Mesendoderm (in vitro differentiated cells): ENCODE data around the gene SH2D1B.

Experiments used
- DNase-seq: peaks from one replicate; pipeline ENCODE4 v3.0.0; 2013
- H2AK5ac ChIP-seq: 2 replicates; pipeline ENCODE4 v1.6.1; 2013; ENCODE audit warnings: low read length, inconsistent platforms
- H2BK120ac ChIP-seq: 2 replicates; pipeline ENCODE4 v1.6.1; 2013; ENCODE audit warnings: low read depth, mild to moderate bottlenecking, low read length, moderate library complexity, mixed read lengths
- H2BK15ac ChIP-seq: replicated peaks from 2 replicates; pipeline ENCODE4 v1.6.1; 2013; ENCODE audit warnings: low read depth, mild to moderate bottlenecking, moderate library complexity
- H2BK5ac ChIP-seq: 2 replicates; pipeline ENCODE4 v1.6.1; 2013; ENCODE audit warnings: low read length, inconsistent platforms
- H3K18ac ChIP-seq: 2 replicates; pipeline ENCODE4 v1.6.1; 2013; ENCODE audit warnings: mild to moderate bottlenecking, low read length, mixed read lengths
- H3K23ac ChIP-seq: one replicate; pipeline ENCODE4 v1.6.1; 2013; ENCODE audit warnings: low read length
- H3K27ac ChIP-seq: 2 replicates; pipeline ENCODE4 v1.5.1; 2013; ENCODE audit warnings: low read depth, mild to moderate bottlenecking, inconsistent platforms, low read length, moderate library complexity
- H3K27me3 ChIP-seq: 2 replicates; pipeline ENCODE4 v1.6.1; 2013; ENCODE audit warnings: low read length, control low read depth, mild to moderate bottlenecking, inconsistent platforms; ENCODE audit not compliant: insufficient read depth, poor library complexity
- H3K36me3 ChIP-seq: 2 replicates; pipeline ENCODE4 v1.6.1; 2013; ENCODE audit warnings: low read length, inconsistent platforms; ENCODE audit not compliant: control insufficient read depth, insufficient read depth
- H3K4ac ChIP-seq: one replicate; pipeline ENCODE4 v1.6.1; 2013; ENCODE audit warnings: low read depth, mild to moderate bottlenecking, low read length, moderate library complexity
- H3K4me1 ChIP-seq: 2 replicates; pipeline ENCODE4 v1.6.1; 2013; ENCODE audit warnings: low read depth, low read length, inconsistent platforms; ENCODE audit not compliant: control insufficient read depth
- H3K4me2 ChIP-seq: 2 replicates; pipeline ENCODE4 v1.6.1; 2013; ENCODE audit warnings: low read length
- H3K4me3 ChIP-seq: 2 replicates; pipeline ENCODE4 v1.5.1; 2013; ENCODE audit warnings: mild to moderate bottlenecking, low read length
- H3K56ac ChIP-seq: one replicate; pipeline ENCODE4 v1.6.1; 2013; ENCODE audit warnings: low read length
- H3K79me1 ChIP-seq: 2 replicates; pipeline ENCODE4 v1.6.1; 2013; ENCODE audit warnings: low read length, inconsistent platforms
- H3K79me2 ChIP-seq: 2 replicates; pipeline ENCODE4 v1.6.1; 2013; ENCODE audit warnings: mild to moderate bottlenecking, low read length; ENCODE audit not compliant: control insufficient read depth, insufficient read depth
- H3K9ac ChIP-seq: 2 replicates; pipeline ENCODE4 v1.6.1; 2013; ENCODE audit warnings: low read length, inconsistent platforms
- H4K5ac ChIP-seq: one replicate; pipeline ENCODE4 v1.6.1; 2013; ENCODE audit warnings: low read length
- H4K8ac ChIP-seq: one replicate; pipeline ENCODE4 v1.6.1; 2013; ENCODE audit warnings: low read depth, mild to moderate bottlenecking, control low read depth, low read length, moderate library complexity
- WGBS: extraction: QIAGEN DNeasy Blood & Tissue Kit; methylation state at CpG from one replicate; pipeline ENCODE4 v1.1.7; 2013; ENCODE audit warnings: low lambda C conversion rate, missing lambda C conversion rate; ENCODE audit not compliant: insufficient coverage; ENCODE audit errors: extremely low coverage; 5-methylcytosine and 5-hydroxymethylcytosine counted together

Gene SH2D1B

DNA sequence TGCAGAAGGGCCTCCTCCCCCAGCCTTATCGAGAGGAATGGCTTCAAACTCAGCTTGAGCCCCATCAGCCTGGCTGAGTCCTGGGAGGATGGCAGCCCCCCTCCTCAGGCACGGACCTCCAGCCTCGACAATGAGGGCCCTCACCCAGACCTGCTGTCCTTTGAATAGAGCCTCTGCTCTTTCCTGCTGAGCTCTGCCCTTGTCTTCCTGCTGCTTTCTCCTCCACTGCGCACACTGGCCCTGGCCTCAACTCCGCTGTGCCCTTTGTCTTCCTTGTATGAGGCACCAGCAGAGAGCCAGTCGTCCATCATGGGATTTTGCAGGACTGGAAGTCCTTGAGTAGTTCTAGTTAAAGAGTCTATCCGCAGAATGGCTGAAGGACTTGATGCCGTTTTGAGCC lies 28.4 kb downstream of the SH2D1B start:
- H2BK15ac ChIP-seq: no peak overlapping the region
- H3K4ac ChIP-seq: no peak overlapping the region
- no peak overlapping the region for H3K18ac ChIP-seq
- no peaks in the 10 kb centered on the region for H3K4me1 ChIP-seq
- no peak overlapping the region for H2BK120ac ChIP-seq
- no peak for DNase-seq
- no peak overlapping the region for H3K27ac ChIP-seq
- no CpG with 5 or more reads among the region's 8 CpGs for WGBS
- H3K23ac ChIP-seq: no peak overlapping the region
- H2AK5ac ChIP-seq: no peak overlapping the region
- no peaks in the 10 kb centered on the region for H3K79me1 ChIP-seq
- H4K5ac ChIP-seq: no peak overlapping the region
- H2BK5ac ChIP-seq: no peak overlapping the region
- no peak overlapping the region for H4K8ac ChIP-seq
- no peaks in the 10 kb centered on the region for H3K27me3 ChIP-seq
- H3K4me3 ChIP-seq: no peak overlapping the region
- H3K36me3 ChIP-seq: no peaks in the 10 kb centered on the region
- H3K79me2 ChIP-seq: no peaks in the 10 kb centered on the region
- H3K4me2 ChIP-seq: no peak overlapping the region
- H3K56ac ChIP-seq: no peak overlapping the region
- no peak overlapping the region for H3K9ac ChIP-seq

GRCh38 chr1:162383091-162383490 lies 28.8 kb downstream of the SH2D1B start:
- Histone ChIP-seq H2AK5ac (no peak overlapping the region), H3K9ac (no peak overlapping the region), H3K79me2 (no peaks in the 10 kb centered on the region), H3K4me3 (no peak overlapping the region), H3K56ac (no peak overlapping the region), H3K4me2 (no peak overlapping the region), H3K18ac (no peak overlapping the region), H3K27me3 (no peaks in the 10 kb centered on the region), H3K4ac (no peak overlapping the region), H3K79me1 (no peaks in the 10 kb centered on the region), H3K4me1 (no peaks in the 10 kb centered on the region), H3K23ac (no peak overlapping the region), H4K8ac (no peak overlapping the region), H3K27ac (no peak overlapping the region), H4K5ac (no peak overlapping the region), H3K36me3 (no peaks in the 10 kb centered on the region), H2BK120ac (no peak overlapping the region), H2BK15ac (no peak overlapping the region), H2BK5ac (no peak overlapping the region)
- no CpG with 5 or more reads among the region's 6 CpGs for WGBS
- DNase-seq: no peak

GRCh38 chr1:162381941-162382750 lies 29.8 kb downstream of the SH2D1B start:
- Histone ChIP-seq H3K79me2 (no peaks in the 10 kb centered on the region), H2BK15ac (no peak overlapping the region), H3K4me2 (no peak overlapping the region), H3K4me1 (no peaks in the 10 kb centered on the region), H2BK5ac (no peak overlapping the region), H3K56ac (no peak overlapping the region), H2AK5ac (no peak overlapping the region), H2BK120ac (no peak overlapping the region), H3K27me3 (no peaks in the 10 kb centered on the region), H3K4me3 (no peak overlapping the region), H3K79me1 (no peaks in the 10 kb centered on the region), H3K4ac (no peak overlapping the region), H4K8ac (no peak overlapping the region), H3K23ac (no peak overlapping the region), H4K5ac (no peak overlapping the region), H3K18ac (no peak overlapping the region), H3K9ac (no peak overlapping the region), H3K36me3 (no peaks in the 10 kb centered on the region), H3K27ac (no peak overlapping the region)
- no peak for DNase-seq
- WGBS: no CpG with 5 or more reads among the region's 13 CpGs

GRCh38 chr1:162381383-162381782 lies 30.6 kb downstream of the SH2D1B start, which contains the start of gene C1orf226:
TSS of gene C1orf226 (plus strand) at chr1:162381728. CDS start at chr1:162381902, 174 bp downstream.
- DNase-seq: no peak
- H3K27ac ChIP-seq: no peak within 1 kb of the TSS

GRCh38 chr1:162380061-162380846 lies 31.7 kb downstream of the SH2D1B start:
- no peaks in the 10 kb centered on the region for H3K4me1 ChIP-seq
- no peak overlapping the region for H3K23ac ChIP-seq
- H3K27me3 ChIP-seq: no peaks in the 10 kb centered on the region
- no peaks in the 10 kb centered on the region for H3K79me2 ChIP-seq
- H3K79me1 ChIP-seq: no peaks in the 10 kb centered on the region
- no peak overlapping the region for H3K56ac ChIP-seq
- no peak overlapping the region for H3K18ac ChIP-seq
- no CpG with 5 or more reads among the region's 6 CpGs for WGBS
- no peak overlapping the region for H3K9ac ChIP-seq
- H4K5ac ChIP-seq: no peak overlapping the region
- no peak overlapping the region for H3K4me2 ChIP-seq
- H4K8ac ChIP-seq: no peak overlapping the region
- H2BK5ac ChIP-seq: no peak overlapping the region
- H3K27ac ChIP-seq: no peak overlapping the region
- H3K36me3 ChIP-seq: no peaks in the 10 kb centered on the region
- DNase-seq: no peak
- H3K4ac ChIP-seq: no peak overlapping the region
- no peak overlapping the region for H2BK15ac ChIP-seq
- no peak overlapping the region for H3K4me3 ChIP-seq
- no peak overlapping the region for H2AK5ac ChIP-seq
- no peak overlapping the region for H2BK120ac ChIP-seq

More at GRCh38 chr1:162381383-162381782, 30.6 kb downstream of the SH2D1B start, which contains the start of gene C1orf226:
- H3K27me3 ChIP-seq: no peaks in the 10 kb centered on the region
- H4K8ac ChIP-seq: no peak within 1 kb of the TSS
- H2BK5ac ChIP-seq: no peak within 1 kb of the TSS
- no peaks in the 10 kb centered on the region for H3K36me3 ChIP-seq
- no peaks in the 10 kb centered on the region for H3K4me1 ChIP-seq
- no peak within 1 kb of the TSS for H2AK5ac ChIP-seq
- H2BK15ac ChIP-seq: no peak within 1 kb of the TSS
- no peak within 1 kb of the TSS for H2BK120ac ChIP-seq
- no peak within 1 kb of the TSS for H3K9ac ChIP-seq
- no peaks in the 10 kb centered on the region for H3K79me2 ChIP-seq
- H3K56ac ChIP-seq: no peak within 1 kb of the TSS
- H3K79me1 ChIP-seq: no peaks in the 10 kb centered on the region
- no peak within 1 kb of the TSS for H3K18ac ChIP-seq
- WGBS: no CpG with 5 or more reads among the region's 3 CpGs
- H3K4me3 ChIP-seq: no peak within 1 kb of the TSS
- no peak within 1 kb of the TSS for H3K4me2 ChIP-seq
- H3K23ac ChIP-seq: no peak within 1 kb of the TSS
- H4K5ac ChIP-seq: no peak within 1 kb of the TSS
- H3K4ac ChIP-seq: no peak within 1 kb of the TSS
